ENCODE results near the gene TCF25. TPM values are rescaled to one million over a fixed set of nuclear protein-coding genes. Genes with fewer than 3 reads are reported as not detected.
A peak's percentile ranks its signal among the peaks of the same experiment; 100 is the strongest.

Gene TCF25
- total RNA-seq, 1 donor from 2014 or later = 272 TPM

- no peaks in the 10 kb centered on the region for H3K4me1 Mint-ChIP-seq (ENCODE audit: low read depth, unreplicated experiment)
- H3K4me3 Mint-ChIP-seq (ENCODE audit: unreplicated experiment) = no peak overlapping the region
Observed at GRCh38 chr16:89899879-89900481, 26.6 kb downstream of the TCF25 start.

DNA sequence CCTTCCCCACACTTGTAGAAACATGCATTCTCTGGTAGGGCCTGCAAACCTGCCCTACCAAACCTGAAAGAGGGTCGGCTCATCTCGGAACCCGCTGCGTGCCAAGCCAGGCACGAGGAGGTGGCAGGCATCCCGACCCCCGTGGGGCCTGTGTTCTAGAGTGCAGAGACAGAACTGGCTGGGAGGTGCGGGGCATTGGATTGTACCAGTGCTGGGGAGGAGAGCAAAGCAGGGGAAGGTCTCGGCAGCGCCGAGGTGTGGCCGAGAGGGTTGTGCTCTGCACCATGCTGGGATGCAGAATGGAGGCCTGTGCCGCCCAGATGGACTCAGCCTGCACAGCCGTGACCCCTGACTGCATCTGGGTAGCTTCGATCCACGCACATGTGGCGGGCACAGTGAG, 27.5 kb downstream of the TCF25 start:
- no peak overlapping the region for H3K4me3 Mint-ChIP-seq (ENCODE audit: unreplicated experiment)
- peaks cover 6% of the 10 kb centered on the region for H3K27me3 Mint-ChIP-seq (ENCODE audit: unreplicated experiment)
- peaks cover 15% of the 10 kb centered on the region for H3K9me3 Mint-ChIP-seq (ENCODE audit: unreplicated experiment)
- no peak overlapping the region for H3K27ac Mint-ChIP-seq (ENCODE audit: unreplicated experiment)
- no peak for DNase-seq
- TF ChIP-seq, protein P1, sequence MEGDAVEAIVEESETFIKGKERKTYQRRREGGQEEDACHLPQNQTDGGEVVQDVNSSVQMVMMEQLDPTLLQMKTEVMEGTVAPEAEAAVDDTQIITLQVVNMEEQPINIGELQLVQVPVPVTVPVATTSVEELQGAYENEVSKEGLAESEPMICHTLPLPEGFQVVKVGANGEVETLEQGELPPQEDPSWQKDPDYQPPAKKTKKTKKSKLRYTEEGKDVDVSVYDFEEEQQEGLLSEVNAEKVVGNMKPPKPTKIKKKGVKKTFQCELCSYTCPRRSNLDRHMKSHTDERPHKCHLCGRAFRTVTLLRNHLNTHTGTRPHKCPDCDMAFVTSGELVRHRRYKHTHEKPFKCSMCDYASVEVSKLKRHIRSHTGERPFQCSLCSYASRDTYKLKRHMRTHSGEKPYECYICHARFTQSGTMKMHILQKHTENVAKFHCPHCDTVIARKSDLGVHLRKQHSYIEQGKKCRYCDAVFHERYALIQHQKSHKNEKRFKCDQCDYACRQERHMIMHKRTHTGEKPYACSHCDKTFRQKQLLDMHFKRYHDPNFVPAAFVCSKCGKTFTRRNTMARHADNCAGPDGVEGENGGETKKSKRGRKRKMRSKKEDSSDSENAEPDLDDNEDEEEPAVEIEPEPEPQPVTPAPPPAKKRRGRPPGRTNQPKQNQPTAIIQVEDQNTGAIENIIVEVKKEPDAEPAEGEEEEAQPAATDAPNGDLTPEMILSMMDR (IDR thresholded peaks at IDR 0.05; ENCODE audit: partially characterized antibody, unreplicated experiment) = no peak
- peaks cover 8% of the 10 kb centered on the region for H3K4me1 Mint-ChIP-seq (ENCODE audit: low read depth, unreplicated experiment)
- H3K36me3 Mint-ChIP-seq (ENCODE audit: unreplicated experiment) = peaks cover 5% of the 10 kb centered on the region

More at GRCh38 chr16:89899879-89900481, 26.6 kb downstream of the TCF25 start:
- peak overlapping the region; percentile 22 for H3K27ac Mint-ChIP-seq (ENCODE audit: unreplicated experiment)
- TF ChIP-seq, protein P1 (IDR thresholded peaks at IDR 0.05; ENCODE audit: partially characterized antibody, unreplicated experiment) = no peak
- DNase-seq = no peak
- H3K27me3 Mint-ChIP-seq (ENCODE audit: unreplicated experiment) = peaks cover 4% of the 10 kb centered on the region
- peaks cover 5% of the 10 kb centered on the region for H3K36me3 Mint-ChIP-seq (ENCODE audit: unreplicated experiment)
- H3K9me3 Mint-ChIP-seq (ENCODE audit: unreplicated experiment) = peaks cover 12% of the 10 kb centered on the region

DNA sequence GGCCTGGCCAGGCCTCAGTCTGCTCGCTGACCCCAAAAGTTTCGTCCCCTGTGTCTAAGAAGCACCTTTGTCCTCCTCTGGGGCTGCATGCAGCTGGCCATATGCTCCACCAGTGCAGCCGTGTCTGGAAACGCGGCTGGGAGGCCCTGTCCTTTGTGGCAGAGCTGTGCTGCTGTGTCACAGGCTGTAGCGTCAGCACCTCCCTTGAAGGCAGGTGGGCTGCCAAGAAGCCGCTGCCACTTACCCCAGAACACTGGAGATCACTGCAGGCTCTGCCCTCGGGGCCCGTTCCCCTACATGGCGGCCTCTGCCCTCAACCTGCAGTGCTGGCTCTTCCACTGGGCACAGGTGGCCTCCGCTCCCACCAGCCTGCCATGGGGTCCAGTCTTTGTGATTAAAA, 29.6 kb downstream of the TCF25 start:
- peaks cover 5% of the 10 kb centered on the region for H3K36me3 Mint-ChIP-seq (ENCODE audit: unreplicated experiment)
- no peak overlapping the region for H3K4me3 Mint-ChIP-seq (ENCODE audit: unreplicated experiment)

DNA sequence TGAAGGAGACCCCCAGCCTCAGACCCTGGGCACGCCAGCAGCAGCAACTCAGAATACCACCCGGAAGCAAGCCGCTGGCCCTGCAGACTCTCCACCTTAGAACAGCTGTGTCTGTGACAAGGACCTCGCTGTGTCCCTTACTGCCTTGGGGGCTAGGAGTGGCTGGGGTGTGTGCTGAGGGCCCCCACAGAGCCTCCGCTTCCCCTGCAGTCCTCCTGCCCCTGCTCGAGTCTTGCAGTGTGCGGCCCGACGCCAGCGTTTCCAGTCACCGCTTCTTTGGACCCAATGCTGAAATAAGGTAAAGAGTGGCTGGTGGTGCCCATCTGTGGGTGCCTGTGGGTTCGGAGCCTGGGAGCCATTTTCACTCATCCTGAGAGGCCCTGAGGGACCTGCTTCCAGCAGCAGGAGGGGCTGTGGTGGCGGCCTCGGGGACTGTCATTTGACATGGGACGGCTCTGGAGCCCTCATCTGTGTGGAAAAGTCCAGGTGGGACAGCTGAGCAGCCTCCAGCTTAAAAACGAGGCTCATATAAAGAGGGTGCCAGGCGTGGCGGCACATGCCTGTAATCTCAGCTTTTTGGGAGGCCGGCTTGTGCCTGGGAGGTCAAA, 30.6 kb downstream of the TCF25 start:
- H3K27ac Mint-ChIP-seq (ENCODE audit: unreplicated experiment) = peak overlapping the region; percentile 17

More for the DNA sequence above, 29.6 kb downstream of the TCF25 start:
- no peak for DNase-seq
- Mint-ChIP-seq H3K27me3 (ENCODE audit: unreplicated experiment) (peaks cover 7% of the 10 kb centered on the region), H3K9me3 (ENCODE audit: unreplicated experiment) (peaks cover 12% of the 10 kb centered on the region), H3K27ac (ENCODE audit: unreplicated experiment) (peak overlapping the region; percentile 77), H3K4me1 (ENCODE audit: low read depth, unreplicated experiment) (peaks cover 13% of the 10 kb centered on the region)
- TF ChIP-seq, protein P1 (IDR thresholded peaks at IDR 0.05; ENCODE audit: partially characterized antibody, unreplicated experiment) = no peak

More for the DNA sequence above, 30.6 kb downstream of the TCF25 start:
- peaks cover 11% of the 10 kb centered on the region for H3K9me3 Mint-ChIP-seq (ENCODE audit: unreplicated experiment)
- no peak overlapping the region for H3K4me3 Mint-ChIP-seq (ENCODE audit: unreplicated experiment)
- TF ChIP-seq, protein P1 (IDR thresholded peaks at IDR 0.05; ENCODE audit: partially characterized antibody, unreplicated experiment) = no peak
- DNase-seq = no peak
- peaks cover 13% of the 10 kb centered on the region for H3K4me1 Mint-ChIP-seq (ENCODE audit: low read depth, unreplicated experiment)
- H3K36me3 Mint-ChIP-seq (ENCODE audit: unreplicated experiment) = peaks cover under 1% of the 10 kb centered on the region
- peaks cover 7% of the 10 kb centered on the region for H3K27me3 Mint-ChIP-seq (ENCODE audit: unreplicated experiment)
